Prostate gland (tissue), 2 donors: ENCODE measurements around the gene FAM161A.
"Not testable (repeated sequence)": the region's sequence is repeated elsewhere in the genome, so short reads cannot be mapped to it uniquely, and the experiment has no call there.

Source experiments
- CTCF ChIP-seq, 4 experiments: fragments of 200-600 bp in 2 of 4; fragments of 450-650 bp in 2 of 4; sonication (generic) in 2 of 4; IDR thresholded peaks; 1 replicate in 3 of 4; 2 replicates in 1 of 4; pipeline ENCODE4 v1.5.1; 2016 to 2019; ENCODE audit warnings: antibody characterized with exemption in 4 of 4, mild to moderate bottlenecking in 2 of 4, moderate library complexity in 2 of 4
- POLR2A ChIP-seq: fragments of 450-650 bp; IDR thresholded peaks from one replicate; pipeline ENCODE4 v1.6.1; 2016; ENCODE audit warnings: antibody characterized with exemption, mild to moderate bottlenecking

GRCh38 chr2:61797446-61797845 is 56.4 kb downstream of the FAM161A start:
- TF ChIP-seq POLR2A; CTCF (IDR thresholded peaks at IDR 0.05): not testable (repeated sequence)
